ENCODE data around the gene IGFLR1. TPM values are rescaled to one million over a fixed set of nuclear protein-coding genes. Genes with fewer than 3 reads are reported as not detected.
A peak's percentile ranks its signal among the peaks of the same experiment; 100 is the strongest.

IGFLR1 gene
- total RNA-seq, 1 experiment from 2014 or later, result 4.9 TPM

GRCh38 chr19:35755131-35755549 is 12.9 kb upstream of the IGFLR1 start:
- DNase-seq (ENCODE audit: low spot score), result no peak
- ChIA-PET CTCF (no interaction called here), POLR2A (ENCODE audit: low non-redundant PET) (no interaction called here)
- intact Hi-C loops (cut with micrococcal nuclease; ENCODE audit: unreplicated experiment), result no loop called here
- no peaks in the 10 kb centered on the region for H3K9me3 ChIP-seq (ENCODE audit: low read depth, low read length, poor library complexity, severe bottlenecking)
- peaks cover 32% of the 10 kb centered on the region for H3K4me1 ChIP-seq (ENCODE audit: insufficient read depth, low read length, poor library complexity, severe bottlenecking)
- peak overlapping the region; percentile 24 for H3K4me3 ChIP-seq (ENCODE audit: low read depth, low read length, poor library complexity, severe bottlenecking)
- H3K27me3 ChIP-seq (replicated peaks; ENCODE audit: insufficient read depth, low read depth, low read length, poor library complexity), result no peaks in the 10 kb centered on the region
- peaks cover 6% of the 10 kb centered on the region for H3K36me3 ChIP-seq (ENCODE audit: insufficient read depth, low read length, poor library complexity, severe bottlenecking)
- BruUV-seq (replicated peaks), result no TSS peak
- TF ChIP-seq, protein P1, sequence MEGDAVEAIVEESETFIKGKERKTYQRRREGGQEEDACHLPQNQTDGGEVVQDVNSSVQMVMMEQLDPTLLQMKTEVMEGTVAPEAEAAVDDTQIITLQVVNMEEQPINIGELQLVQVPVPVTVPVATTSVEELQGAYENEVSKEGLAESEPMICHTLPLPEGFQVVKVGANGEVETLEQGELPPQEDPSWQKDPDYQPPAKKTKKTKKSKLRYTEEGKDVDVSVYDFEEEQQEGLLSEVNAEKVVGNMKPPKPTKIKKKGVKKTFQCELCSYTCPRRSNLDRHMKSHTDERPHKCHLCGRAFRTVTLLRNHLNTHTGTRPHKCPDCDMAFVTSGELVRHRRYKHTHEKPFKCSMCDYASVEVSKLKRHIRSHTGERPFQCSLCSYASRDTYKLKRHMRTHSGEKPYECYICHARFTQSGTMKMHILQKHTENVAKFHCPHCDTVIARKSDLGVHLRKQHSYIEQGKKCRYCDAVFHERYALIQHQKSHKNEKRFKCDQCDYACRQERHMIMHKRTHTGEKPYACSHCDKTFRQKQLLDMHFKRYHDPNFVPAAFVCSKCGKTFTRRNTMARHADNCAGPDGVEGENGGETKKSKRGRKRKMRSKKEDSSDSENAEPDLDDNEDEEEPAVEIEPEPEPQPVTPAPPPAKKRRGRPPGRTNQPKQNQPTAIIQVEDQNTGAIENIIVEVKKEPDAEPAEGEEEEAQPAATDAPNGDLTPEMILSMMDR (conservative IDR thresholded peaks at IDR 0.05; ENCODE audit: low read depth, low read length), result no peak
- no peak for TF ChIP-seq EZH2 (IDR thresholded peaks at IDR 0.05; ENCODE audit: borderline replicate concordance, low read depth, low read length, poor library complexity, severe bottlenecking)
- peak overlapping the region; percentile 35 for H3K27ac ChIP-seq (ENCODE audit: low read depth, low read length, poor library complexity, severe bottlenecking)

DNA sequence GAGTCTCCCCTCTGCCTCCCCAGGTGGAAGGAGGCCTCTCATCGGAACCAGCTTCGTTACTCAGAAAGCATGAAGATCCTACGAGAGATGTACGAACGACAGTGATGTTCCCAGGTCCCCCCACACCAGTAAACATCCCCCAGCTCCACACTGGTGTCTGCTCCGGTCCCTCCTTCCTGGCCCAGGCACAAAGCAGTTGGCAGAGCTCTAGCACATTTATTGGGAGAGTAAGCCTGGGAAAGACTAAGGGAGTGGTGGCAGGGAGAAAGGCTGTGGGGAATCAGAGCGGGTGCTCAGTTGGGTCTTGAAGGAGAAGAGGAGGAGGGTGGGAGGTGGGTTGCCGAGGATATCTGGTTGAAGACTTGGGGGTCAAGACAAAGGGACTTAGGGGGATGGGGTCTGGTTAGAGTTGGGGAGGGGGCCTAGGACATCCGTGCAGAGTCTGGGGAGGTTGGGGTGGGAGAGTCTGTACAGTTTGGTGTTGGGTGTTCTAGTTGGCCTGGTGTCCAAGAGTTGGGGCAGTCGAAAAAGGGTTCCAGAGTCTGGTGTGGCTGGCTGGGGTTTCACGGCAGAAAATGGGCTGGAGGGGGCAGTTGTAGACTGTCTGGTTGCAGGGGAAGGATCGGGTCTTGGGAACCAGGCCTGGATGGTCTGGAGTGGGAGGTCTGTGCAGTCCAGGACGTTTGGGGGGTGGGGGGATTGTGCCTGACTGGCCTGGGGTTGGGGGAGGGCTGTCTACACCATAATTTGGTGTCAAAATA is 12.3 kb upstream of the IGFLR1 start:
- H3K36me3 ChIP-seq (ENCODE audit: insufficient read depth, low read length, poor library complexity, severe bottlenecking), result peaks cover under 1% of the 10 kb centered on the region
- H3K4me3 ChIP-seq (ENCODE audit: low read depth, low read length, poor library complexity, severe bottlenecking), result no peak overlapping the region
- H3K27ac ChIP-seq (ENCODE audit: low read depth, low read length, poor library complexity, severe bottlenecking), result peak overlapping the region; percentile 35
- POLR2A ChIA-PET (ENCODE audit: low non-redundant PET), result no interaction called here
- DNase-seq (ENCODE audit: low spot score), result no peak
- intact Hi-C loops (cut with micrococcal nuclease; ENCODE audit: unreplicated experiment), result no loop called here
- CTCF ChIA-PET, result no interaction called here
- TF ChIP-seq, protein P1 (conservative IDR thresholded peaks at IDR 0.05; ENCODE audit: low read depth, low read length), result no peak
- TF ChIP-seq EZH2 (IDR thresholded peaks at IDR 0.05; ENCODE audit: borderline replicate concordance, low read depth, low read length, poor library complexity, severe bottlenecking), result no peak
- BruUV-seq (replicated peaks), result no TSS peak
- H3K9me3 ChIP-seq (ENCODE audit: low read depth, low read length, poor library complexity, severe bottlenecking), result no peaks in the 10 kb centered on the region
- peaks cover 32% of the 10 kb centered on the region for H3K4me1 ChIP-seq (ENCODE audit: insufficient read depth, low read length, poor library complexity, severe bottlenecking)
- H3K27me3 ChIP-seq (replicated peaks; ENCODE audit: insufficient read depth, low read depth, low read length, poor library complexity), result no peaks in the 10 kb centered on the region

GRCh38 chr19:35753634-35754369 is 11.6 kb upstream of the IGFLR1 start:
- Histone ChIP-seq H3K4me3 (ENCODE audit: low read depth, low read length, poor library complexity, severe bottlenecking) (no peak overlapping the region), H3K4me1 (ENCODE audit: insufficient read depth, low read length, poor library complexity, severe bottlenecking) (peaks cover 28% of the 10 kb centered on the region), H3K36me3 (ENCODE audit: insufficient read depth, low read length, poor library complexity, severe bottlenecking) (no peaks in the 10 kb centered on the region), H3K27ac (ENCODE audit: low read depth, low read length, poor library complexity, severe bottlenecking) (no peak overlapping the region), H3K27me3 (replicated peaks; ENCODE audit: insufficient read depth, low read depth, low read length, poor library complexity) (no peaks in the 10 kb centered on the region), H3K9me3 (ENCODE audit: low read depth, low read length, poor library complexity, severe bottlenecking) (no peaks in the 10 kb centered on the region)
- ChIA-PET POLR2A (ENCODE audit: low non-redundant PET) (no interaction called here), CTCF (no interaction called here)
- DNase-seq (ENCODE audit: low spot score), result no peak
- no peak for TF ChIP-seq EZH2 (IDR thresholded peaks at IDR 0.05; ENCODE audit: borderline replicate concordance, low read depth, low read length, poor library complexity, severe bottlenecking)
- TF ChIP-seq, protein P1 (conservative IDR thresholded peaks at IDR 0.05; ENCODE audit: low read depth, low read length), result no peak
- no TSS peak for BruUV-seq (replicated peaks)
- intact Hi-C loops (cut with micrococcal nuclease; ENCODE audit: unreplicated experiment), result no loop called here
